CD4-positive, alpha-beta memory T cell (primary cell): ENCODE results near the gene OTUD5. TPM values are rescaled to one million over a fixed set of nuclear protein-coding genes. Genes with fewer than 3 reads are reported as not detected.

Source experiments
- CTCF ChIA-PET: fragments of 350-600 bp; sonication (Branson Sonifier 250); formaldehyde crosslinking; loops from one replicate; lab custom pipeline; 2021; ENCODE audit warnings: inconsistent platforms; ENCODE audit not compliant: partially characterized antibody; lab: Charles Lee
- POLR2A ChIA-PET: fragments of 350-600 bp; sonication (Branson Sonifier 250); formaldehyde crosslinking; loops from one replicate; lab custom pipeline; 2021; ENCODE audit not compliant: partially characterized antibody; lab: Charles Lee
- DNase-seq, 5 donors: peaks; one replicate each; pipeline versions ENCODE4 v3.0.0 to v3.0.0-alpha.2; 2020 to 2022; ENCODE audit warnings: mixed read lengths in 1 of 5
- H3K27ac ChIP-seq: one replicate; pipeline ENCODE4 v1.7.0; 2013; ENCODE audit warnings: low read depth, low read length
- H3K27me3 ChIP-seq: 2 replicates; pipeline ENCODE4 v1.7.0; 2013; ENCODE audit warnings: mild to moderate bottlenecking, low read length, moderate library complexity; ENCODE audit not compliant: insufficient read depth
- H3K36me3 ChIP-seq: 2 replicates; pipeline ENCODE4 v1.7.0; 2013; ENCODE audit warnings: mild to moderate bottlenecking, low read length, moderate library complexity; ENCODE audit not compliant: insufficient read depth
- H3K4me1 ChIP-seq: 2 replicates; pipeline ENCODE4 v1.7.0; 2013; ENCODE audit warnings: mild to moderate bottlenecking, low read length, moderate library complexity; ENCODE audit not compliant: insufficient read depth
- H3K4me3 ChIP-seq, 2 donors: one replicate each; pipeline ENCODE4 v1.7.0; 2013; ENCODE audit warnings: low read length in 2 of 2, mild to moderate bottlenecking in 1 of 2
- H3K9me3 ChIP-seq, 2 donors: one replicate each; pipeline ENCODE4 v1.7.0; 2013; ENCODE audit warnings: low read length in 2 of 2, control low read depth in 1 of 2; ENCODE audit not compliant: control insufficient read depth in 1 of 2
- H3K27ac Mint-ChIP-seq, 7 donors: one replicate each; pipeline ENCODE4 v1.8.0; 2020 to 2021; ENCODE audit warnings: mixed read lengths in 7 of 7, mild to moderate bottlenecking in 6 of 7, inconsistent platforms in 3 of 7, moderate library complexity in 3 of 7
- H3K27me3 Mint-ChIP-seq, 2 donors: one replicate each; pipeline ENCODE4 v1.8.0; 2020 to 2021; ENCODE audit warnings: mixed read lengths in 2 of 2
- H3K36me3 Mint-ChIP-seq, 2 donors: one replicate each; pipeline ENCODE4 v1.8.0; 2020 to 2021; ENCODE audit warnings: mixed read lengths in 2 of 2, inconsistent platforms in 1 of 2, mild to moderate bottlenecking in 1 of 2
- H3K4me1 Mint-ChIP-seq, 4 donors: one replicate each; pipeline ENCODE4 v1.8.0; 2020 to 2021; ENCODE audit warnings: mixed read lengths in 4 of 4, mild to moderate bottlenecking in 1 of 4
- H3K4me3 Mint-ChIP-seq, 8 donors: one replicate each; pipeline ENCODE4 v1.8.0; 2020 to 2021; ENCODE audit warnings: mixed read lengths in 8 of 8, mild to moderate bottlenecking in 7 of 8, moderate library complexity in 6 of 8, inconsistent platforms in 3 of 8
- H3K9me3 Mint-ChIP-seq, 8 donors: one replicate each; pipeline ENCODE4 v1.8.0; 2020 to 2021; ENCODE audit warnings: mixed read lengths in 8 of 8, mild to moderate bottlenecking in 5 of 8, inconsistent platforms in 3 of 8, moderate library complexity in 1 of 8
- intact Hi-C: fragments of 100-400 bp; cut with micrococcal nuclease; formaldehyde crosslinking; loops from one replicate; pipeline ENCODE4 v1.15.1; 2023
- polyA plus RNA-seq, 2 donors: library from polyadenylated mRNA; unstranded; fragments of 300-500 nt; fragmentation: Illumina TruSeq; gene quantifications; one replicate each; pipeline ENCODE4 v1.2.3, GENCODE V29; 2021
- total RNA-seq, 2 experiments: library from RNA; stranded (reverse); gene quantifications; one replicate each; pipeline ENCODE4 v1.2.3, GENCODE V29; 2021

The OTUD5 gene
- total and polyA plus RNA-seq, 4 experiments from 2014 or later = 16.5 to 94.5 (median 68.8) TPM

DNA sequence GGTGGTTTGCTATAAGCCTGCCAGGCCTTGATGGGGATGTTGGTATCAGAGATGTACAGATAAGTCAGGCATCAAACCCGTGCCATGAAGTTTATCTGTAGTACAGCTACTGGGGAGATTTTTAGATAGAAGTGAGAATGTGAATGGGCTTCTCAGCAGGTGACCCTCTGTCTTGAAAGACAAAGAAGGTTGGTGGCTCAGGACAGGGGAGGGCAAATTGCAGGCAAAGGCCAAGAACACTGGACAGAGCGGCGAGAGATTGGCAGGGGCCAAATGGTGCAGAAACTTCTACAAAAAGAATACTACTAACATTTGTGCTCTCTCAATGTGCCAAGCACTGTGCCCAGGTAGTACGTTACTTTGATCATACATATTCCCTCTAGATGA is 36.7 kb downstream of the OTUD5 start:
- H3K4me1 ChIP-seq = peaks cover 59% of the 10 kb centered on the region
- no peaks in the 10 kb centered on the region for H3K27me3 Mint-ChIP-seq
- H3K4me3 ChIP-seq = peak overlapping the region in 1 of 2 donors; percentile 73
- H3K27ac Mint-ChIP-seq = peak overlapping the region; percentile 87 to 98 (median 96)
- H3K36me3 Mint-ChIP-seq = peaks cover 29 to 59% of the 10 kb centered on the region in 2 donors
- intact Hi-C loops = no loop called here
- POLR2A ChIA-PET = interaction anchor here (0.9 to 6.3 kb wide), 8 partner anchors 9 to 209 kb away, joined by 3 to 235 read pairs (median 4); partner anchors contain the start of genes HDAC6, OTUD5, PQBP1 and SLC35A2
- H3K27ac ChIP-seq = peak overlapping the region; percentile 81
- peaks cover 0 to 4% (median 0%) of the 10 kb centered on the region in 8 donors for H3K9me3 Mint-ChIP-seq
- H3K4me1 Mint-ChIP-seq = peaks cover 24 to 82% (median 53%) of the 10 kb centered on the region in 4 donors
- CTCF ChIA-PET = interaction anchor here (4.1 kb wide), 1 partner anchor 16 kb away, joined by 22 read pairs; no protein-coding TSS in a partner anchor
- H3K27me3 ChIP-seq = no peaks in the 10 kb centered on the region
- H3K4me3 Mint-ChIP-seq = peak overlapping the region; percentile 93 to 98 (median 96)
- DNase-seq = peak in 1 of 5 donors; percentile 27
- H3K9me3 ChIP-seq = no peaks in the 10 kb centered on the region
- H3K36me3 ChIP-seq = peaks cover 22% of the 10 kb centered on the region

DNA sequence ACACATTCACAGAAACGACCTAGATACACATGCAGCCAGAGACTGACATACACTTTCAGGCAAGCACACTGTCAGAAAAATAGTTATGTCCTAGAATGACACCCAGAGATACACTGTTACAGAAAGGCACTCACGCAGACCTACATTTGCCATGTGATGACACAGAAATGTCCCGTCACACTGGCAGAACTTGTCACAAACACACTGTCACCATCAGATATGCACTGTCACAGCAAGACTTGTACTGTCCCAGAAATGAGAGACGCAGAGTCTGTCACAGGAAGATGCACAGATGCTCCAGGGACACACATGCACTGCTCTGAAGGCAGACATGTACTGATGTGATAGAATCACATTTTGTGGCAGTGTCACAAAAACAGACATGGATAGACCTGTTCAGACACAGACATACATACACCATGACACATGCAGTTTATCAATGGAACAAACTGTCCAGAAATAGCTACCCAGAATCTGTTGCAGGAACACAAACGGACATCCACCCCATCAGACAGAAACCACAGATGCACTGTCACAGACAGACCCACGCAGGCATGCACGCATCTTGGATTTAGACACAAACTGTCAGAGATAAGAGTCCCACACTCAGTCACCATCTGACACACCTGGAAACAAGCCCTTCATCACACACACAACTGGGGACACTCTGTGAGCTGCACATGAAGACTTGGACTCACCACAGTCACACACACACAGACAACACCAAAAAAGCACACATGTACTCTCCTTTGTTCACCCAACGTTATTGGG is 37.3 kb downstream of the OTUD5 start:
- H3K36me3 ChIP-seq = peaks cover 23% of the 10 kb centered on the region
- Mint-ChIP-seq H3K9me3 (peaks cover 0 to 4% (median 0%) of the 10 kb centered on the region in 8 donors), H3K36me3 (peaks cover 29 to 62% of the 10 kb centered on the region in 2 donors), H3K4me1 (peaks cover 24 to 82% (median 50%) of the 10 kb centered on the region in 4 donors), H3K27me3 (no peaks in the 10 kb centered on the region), H3K4me3 (peak overlapping the region; percentile 93 to 98 (median 96)), H3K27ac (peak overlapping the region; percentile 87 to 98 (median 96))
- peak overlapping the region; percentile 73 to 78 for H3K4me3 ChIP-seq
- ChIA-PET CTCF (interaction anchor here (4.1 kb wide), 1 partner anchor 17 kb away, joined by 22 read pairs; no protein-coding TSS in a partner anchor), POLR2A (interaction anchor here (0.6 to 6.3 kb wide), 14 partner anchors 7 to 209 kb away, joined by 3 to 235 read pairs (median 4); partner anchors contain the start of genes GRIPAP1, HDAC6, OTUD5 and PQBP1)
- no peaks in the 10 kb centered on the region for H3K27me3 ChIP-seq
- no peaks in the 10 kb centered on the region for H3K9me3 ChIP-seq
- peak; percentile 51 to 79 (median 65) for DNase-seq
- H3K27ac ChIP-seq = peak overlapping the region; percentile 81
- peaks cover 65% of the 10 kb centered on the region for H3K4me1 ChIP-seq
- intact Hi-C loops = loop anchor here (1.0 to 5.0 kb wide), 4 partner anchors 17 to 123 kb away; partner anchors contain the start of genes GRIPAP1 and TFE3

DNA sequence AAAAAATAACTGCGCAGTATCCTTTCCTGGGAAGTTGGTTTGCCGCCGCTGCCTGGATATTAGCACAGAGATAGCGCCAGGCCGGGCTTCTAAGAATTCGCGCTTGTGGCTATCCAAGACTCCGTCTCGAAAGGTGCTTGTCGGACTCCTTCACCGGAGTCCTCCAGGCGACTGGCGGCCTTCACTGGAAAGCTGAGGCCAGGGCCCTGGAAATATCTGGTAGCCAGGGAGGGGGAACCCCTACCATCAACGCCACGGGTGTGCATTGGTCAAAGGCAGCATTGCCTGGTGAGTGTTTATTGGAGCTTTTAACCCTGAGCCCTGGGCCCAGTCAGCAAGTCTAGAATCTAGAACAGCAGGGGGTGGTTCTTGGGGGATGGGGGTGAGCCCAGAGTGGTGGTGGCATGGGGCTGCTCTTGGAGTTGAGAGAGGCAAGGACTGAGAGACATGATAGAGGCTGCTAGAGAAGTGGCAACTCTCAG is 38.0 kb downstream of the OTUD5 start:
- POLR2A ChIA-PET = interaction anchor here (0.6 to 6.3 kb wide), 13 partner anchors 8 to 182 kb away, joined by 3 to 235 read pairs (median 4); partner anchors contain the start of genes GRIPAP1, HDAC6, OTUD5 and PQBP1
- H3K36me3 Mint-ChIP-seq = peaks cover 34 to 67% of the 10 kb centered on the region in 2 donors
- peak in 2 of 5 donors; percentile 61 to 71 for DNase-seq
- H3K4me1 Mint-ChIP-seq = peaks cover 23 to 87% (median 53%) of the 10 kb centered on the region in 4 donors
- CTCF ChIA-PET = interaction anchor here (4.1 kb wide), 1 partner anchor 18 kb away, joined by 22 read pairs; no protein-coding TSS in a partner anchor
- H3K4me3 Mint-ChIP-seq = peak overlapping the region; percentile 93 to 98 (median 96)
- Histone ChIP-seq H3K27me3 (no peaks in the 10 kb centered on the region), H3K4me1 (peaks cover 67% of the 10 kb centered on the region), H3K9me3 (no peaks in the 10 kb centered on the region), H3K4me3 (peak overlapping the region; percentile 73 to 78), H3K36me3 (peaks cover 30% of the 10 kb centered on the region), H3K27ac (peak overlapping the region; percentile 81)
- intact Hi-C loops = loop anchor here (1.0 to 5.0 kb wide), 4 partner anchors 18 to 124 kb away; partner anchors contain the start of genes GRIPAP1 and TFE3
- H3K27ac Mint-ChIP-seq = peak overlapping the region; percentile 87 to 98 (median 96)
- no peaks in the 10 kb centered on the region for H3K27me3 Mint-ChIP-seq
- H3K9me3 Mint-ChIP-seq = peaks cover 0 to 4% (median 0%) of the 10 kb centered on the region in 8 donors

DNA sequence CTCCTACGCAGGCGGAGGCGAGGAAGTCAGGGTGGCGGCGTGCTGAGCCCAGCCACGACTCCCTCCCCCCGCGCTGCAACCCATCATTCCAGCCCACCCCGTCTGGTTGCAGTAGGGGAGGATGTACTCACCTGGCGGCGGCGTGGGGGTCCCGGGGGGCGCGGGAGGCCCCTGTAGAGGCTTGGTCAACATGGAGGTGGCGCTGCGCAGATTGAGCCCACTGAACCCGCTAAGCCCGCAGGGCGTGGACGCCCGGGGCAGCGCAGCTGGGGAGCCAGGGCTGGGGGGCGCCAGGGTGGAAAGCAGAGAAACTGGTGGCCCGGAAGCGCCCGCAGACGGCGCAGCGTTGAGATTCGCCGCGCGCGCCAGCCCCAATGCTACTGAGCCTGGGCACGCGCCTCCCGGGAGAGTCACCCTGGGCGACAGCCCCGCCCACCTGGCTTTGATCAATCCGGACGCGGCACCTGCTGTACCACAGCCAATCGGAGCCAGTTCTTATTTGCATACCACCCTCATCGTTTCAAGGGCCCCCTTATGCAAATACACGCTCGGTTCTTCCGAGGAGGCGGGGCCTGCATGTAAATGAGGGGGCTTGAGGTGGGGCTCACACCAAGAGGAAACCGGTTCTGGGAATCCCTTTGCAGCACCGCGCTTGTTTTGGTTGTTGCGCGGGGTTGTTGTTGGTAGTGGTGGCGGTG is 38.6 kb downstream of the OTUD5 start, which contains the start of gene PIM2:
PIM2 (minus strand) TSS at position 382 of the 698 bp plus-strand sequence; CDS start at position 192, 190 bp downstream.
- DNase-seq = peak; percentile 90 to 97 (median 95)
- peak within 1 kb of the TSS; percentile 93 to 98 (median 96) for H3K4me3 Mint-ChIP-seq
- Histone ChIP-seq H3K9me3 (no peaks in the 10 kb centered on the region), H3K27me3 (no peaks in the 10 kb centered on the region), H3K4me1 (peaks cover 67% of the 10 kb centered on the region), H3K27ac (peak within 1 kb of the TSS; percentile 88), H3K36me3 (peaks cover 36% of the 10 kb centered on the region), H3K4me3 (peak within 1 kb of the TSS; percentile 91 to 98)
- peak within 1 kb of the TSS; percentile 87 to 98 (median 96) for H3K27ac Mint-ChIP-seq
- peaks cover 23 to 87% (median 52%) of the 10 kb centered on the region in 4 donors for H3K4me1 Mint-ChIP-seq
- ChIA-PET POLR2A (interaction anchor here (0.9 to 6.3 kb wide), 10 partner anchors 9 to 182 kb away, joined by 3 to 235 read pairs (median 6); partner anchors contain the start of genes GRIPAP1, HDAC6, OTUD5 and PQBP1), CTCF (interaction anchor here (1.4 to 4.1 kb wide), 2 partner anchors 18 to 270 kb away, joined by 5 to 22 read pairs; no protein-coding TSS in a partner anchor)
- H3K36me3 Mint-ChIP-seq = peaks cover 35 to 68% of the 10 kb centered on the region in 2 donors
- peaks cover 0 to 10% (median 0%) of the 10 kb centered on the region in 8 donors for H3K9me3 Mint-ChIP-seq
- no peaks in the 10 kb centered on the region for H3K27me3 Mint-ChIP-seq
- intact Hi-C loops = loop anchor here (1.0 to 5.0 kb wide), 4 partner anchors 19 to 125 kb away; partner anchors contain the start of genes GRIPAP1 and TFE3

DNA sequence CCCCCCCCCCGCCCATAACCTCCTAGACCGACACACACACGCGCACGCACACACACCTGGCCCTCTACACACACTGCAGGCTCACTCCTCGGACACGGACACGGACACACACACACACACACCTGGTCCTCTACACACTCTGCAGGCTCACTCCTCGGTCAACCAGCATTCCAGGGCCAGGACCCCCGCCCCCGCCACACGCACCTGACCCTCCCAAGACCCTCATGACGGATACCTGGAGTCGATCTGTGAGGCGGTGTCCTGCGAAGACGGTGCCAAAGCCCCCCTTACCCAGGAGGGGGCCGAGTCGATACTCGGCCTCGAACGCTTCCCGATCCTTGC is 39.1 kb downstream of the OTUD5 start:
- Histone ChIP-seq H3K9me3 (no peaks in the 10 kb centered on the region), H3K36me3 (peaks cover 41% of the 10 kb centered on the region), H3K4me3 (peak overlapping the region; percentile 42 to 98), H3K4me1 (peaks cover 67% of the 10 kb centered on the region), H3K27me3 (no peaks in the 10 kb centered on the region), H3K27ac (peak overlapping the region; percentile 88)
- ChIA-PET POLR2A (interaction anchor here (1.0 to 6.3 kb wide), 6 partner anchors 19 to 270 kb away, joined by 3 to 235 read pairs (median 11); partner anchors contain the start of genes OTUD5, PQBP1 and TIMM17B), CTCF (interaction anchor here (1.0 to 1.4 kb wide), 2 partner anchors 28 to 270 kb away, joined by 3 to 5 read pairs; no protein-coding TSS in a partner anchor)
- H3K4me3 Mint-ChIP-seq = peak overlapping the region; percentile 93 to 98 (median 96)
- H3K9me3 Mint-ChIP-seq = peaks cover 0 to 10% (median 0%) of the 10 kb centered on the region in 8 donors
- intact Hi-C loops = loop anchor here (5.0 kb wide), 1 partner anchor 84 kb away; the partner anchor contains the start of gene GRIPAP1
- H3K4me1 Mint-ChIP-seq = peaks cover 26 to 86% (median 54%) of the 10 kb centered on the region in 4 donors
- H3K36me3 Mint-ChIP-seq = peaks cover 37 to 73% of the 10 kb centered on the region in 2 donors
- no peaks in the 10 kb centered on the region for H3K27me3 Mint-ChIP-seq
- peak in 1 of 5 donors; percentile 35 for DNase-seq
- peak overlapping the region; percentile 87 to 98 (median 95) for H3K27ac Mint-ChIP-seq
